Neural crest cell (in vitro differentiated cells): ENCODE measurements around the gene OXCT1. TPM values are rescaled to one million over a fixed set of nuclear protein-coding genes. Genes with fewer than 3 reads are reported as not detected.

Source experiments
- DNase-seq: peaks from one replicate; pipeline ENCODE4 v3.0.0; 2021; ENCODE audit warnings: low read depth, mixed read lengths, low spot score
- H3K27ac Mint-ChIP-seq: one replicate; pipeline ENCODE4 v1.8.0; 2021; ENCODE audit warnings: mild to moderate bottlenecking, mixed read lengths; ENCODE audit not compliant: unreplicated experiment
- H3K27me3 Mint-ChIP-seq: 2 replicates; pipeline ENCODE4 v1.8.0; 2021; ENCODE audit warnings: low read depth, mild to moderate bottlenecking, mixed read lengths
- H3K36me3 Mint-ChIP-seq: 2 replicates; pipeline ENCODE4 v1.8.0; 2021; ENCODE audit warnings: low read depth, mild to moderate bottlenecking, mixed read lengths
- H3K4me1 Mint-ChIP-seq: 2 replicates; pipeline ENCODE4 v1.8.0; 2021; ENCODE audit warnings: mixed read lengths
- H3K4me3 Mint-ChIP-seq: one replicate; pipeline ENCODE4 v1.8.0; 2021; ENCODE audit warnings: mild to moderate bottlenecking, mixed read lengths
- H3K9me3 Mint-ChIP-seq: 2 replicates; pipeline ENCODE4 v1.8.0; 2021; ENCODE audit warnings: mixed read lengths
- total RNA-seq: library from RNA; stranded (reverse); gene quantifications from 2 replicates; pipeline ENCODE4 v1.2.1, GENCODE V29; 2021
- TF ChIP-seq, protein P1 (sequence below): fragments of 200-600 bp; sonication (generic); conservative IDR thresholded peaks from 2 replicates; pipeline ENCODE4 v1.5.0; 2021; ENCODE audit warnings: antibody characterized with exemption, mild to moderate bottlenecking

OXCT1 gene
- total RNA-seq, 1 donor from 2014 or later: 30.2 TPM

DNA sequence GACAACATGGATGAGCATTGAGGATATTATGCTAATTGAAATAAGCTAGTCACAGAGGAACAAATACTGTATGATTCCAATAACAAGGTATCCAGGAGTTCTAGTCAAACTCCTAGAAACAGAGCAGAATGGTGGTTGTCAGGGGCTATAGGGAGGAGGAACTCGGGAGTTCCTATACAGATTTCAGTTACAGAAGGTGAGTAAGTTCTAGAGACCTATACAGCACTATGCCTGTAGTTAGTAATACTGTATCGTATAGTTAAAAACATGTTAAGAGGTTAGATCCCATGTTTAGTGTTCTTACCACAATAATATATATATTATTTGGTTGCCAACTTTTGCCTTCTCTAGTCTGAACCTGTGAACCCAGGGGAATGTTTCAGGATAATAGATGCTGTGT, 7.9 kb upstream of the OXCT1 start:
- peaks cover 10% of the 10 kb centered on the region for H3K27me3 Mint-ChIP-seq
- no peaks in the 10 kb centered on the region for H3K9me3 Mint-ChIP-seq
- no peaks in the 10 kb centered on the region for H3K36me3 Mint-ChIP-seq
- H3K27ac Mint-ChIP-seq: no peak overlapping the region
- DNase-seq: no peak
- TF ChIP-seq, protein P1, sequence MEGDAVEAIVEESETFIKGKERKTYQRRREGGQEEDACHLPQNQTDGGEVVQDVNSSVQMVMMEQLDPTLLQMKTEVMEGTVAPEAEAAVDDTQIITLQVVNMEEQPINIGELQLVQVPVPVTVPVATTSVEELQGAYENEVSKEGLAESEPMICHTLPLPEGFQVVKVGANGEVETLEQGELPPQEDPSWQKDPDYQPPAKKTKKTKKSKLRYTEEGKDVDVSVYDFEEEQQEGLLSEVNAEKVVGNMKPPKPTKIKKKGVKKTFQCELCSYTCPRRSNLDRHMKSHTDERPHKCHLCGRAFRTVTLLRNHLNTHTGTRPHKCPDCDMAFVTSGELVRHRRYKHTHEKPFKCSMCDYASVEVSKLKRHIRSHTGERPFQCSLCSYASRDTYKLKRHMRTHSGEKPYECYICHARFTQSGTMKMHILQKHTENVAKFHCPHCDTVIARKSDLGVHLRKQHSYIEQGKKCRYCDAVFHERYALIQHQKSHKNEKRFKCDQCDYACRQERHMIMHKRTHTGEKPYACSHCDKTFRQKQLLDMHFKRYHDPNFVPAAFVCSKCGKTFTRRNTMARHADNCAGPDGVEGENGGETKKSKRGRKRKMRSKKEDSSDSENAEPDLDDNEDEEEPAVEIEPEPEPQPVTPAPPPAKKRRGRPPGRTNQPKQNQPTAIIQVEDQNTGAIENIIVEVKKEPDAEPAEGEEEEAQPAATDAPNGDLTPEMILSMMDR: no peak
- H3K4me3 Mint-ChIP-seq: no peak overlapping the region
- no peaks in the 10 kb centered on the region for H3K4me1 Mint-ChIP-seq

DNA sequence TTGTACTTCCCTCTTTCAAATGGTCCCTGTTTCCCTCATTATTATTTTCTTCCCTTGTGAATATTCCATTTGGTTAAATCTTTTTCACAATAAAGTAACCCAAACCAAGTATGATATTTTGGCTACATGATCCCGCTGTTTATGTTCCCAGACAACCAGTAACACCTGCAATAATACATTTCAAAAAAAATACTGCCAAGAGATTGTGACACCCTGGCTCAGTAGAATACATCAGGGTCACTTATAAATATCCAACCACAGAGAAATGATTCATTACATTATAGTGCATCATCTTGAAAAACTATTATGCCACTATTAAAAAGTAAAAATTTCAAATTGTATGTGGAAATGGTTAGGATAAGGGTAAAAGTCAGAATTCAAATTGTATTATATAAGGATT, 7.2 kb upstream of the OXCT1 start:
- Mint-ChIP-seq H3K27me3 (peaks cover 10% of the 10 kb centered on the region), H3K4me3 (no peak overlapping the region), H3K36me3 (no peaks in the 10 kb centered on the region), H3K9me3 (no peaks in the 10 kb centered on the region), H3K4me1 (no peaks in the 10 kb centered on the region), H3K27ac (no peak overlapping the region)
- no peak for DNase-seq
- TF ChIP-seq, protein P1: no peak

DNA sequence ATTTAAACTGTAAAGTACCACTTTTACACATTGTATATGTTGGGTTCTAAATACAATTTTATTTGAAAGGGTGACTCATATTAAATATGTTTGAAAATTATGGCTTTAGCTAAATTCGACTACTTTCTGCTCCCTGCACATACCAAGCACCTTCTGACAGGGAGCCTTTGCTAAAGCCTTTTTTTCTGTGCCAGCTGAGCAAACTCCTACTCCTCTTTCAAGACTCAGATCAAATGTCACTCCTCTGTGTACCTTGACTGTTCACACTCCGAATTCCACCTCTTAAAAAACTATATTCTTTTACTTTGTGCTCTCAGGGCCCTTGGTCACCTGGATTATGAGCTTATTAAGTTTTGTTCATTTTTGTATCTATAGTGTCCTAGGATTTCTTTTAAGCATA, 6.5 kb upstream of the OXCT1 start:
- TF ChIP-seq, protein P1: no peak
- Mint-ChIP-seq H3K36me3 (no peaks in the 10 kb centered on the region), H3K9me3 (no peaks in the 10 kb centered on the region), H3K27me3 (peaks cover 10% of the 10 kb centered on the region), H3K4me1 (no peaks in the 10 kb centered on the region), H3K27ac (no peak overlapping the region), H3K4me3 (no peak overlapping the region)
- DNase-seq: no peak

DNA sequence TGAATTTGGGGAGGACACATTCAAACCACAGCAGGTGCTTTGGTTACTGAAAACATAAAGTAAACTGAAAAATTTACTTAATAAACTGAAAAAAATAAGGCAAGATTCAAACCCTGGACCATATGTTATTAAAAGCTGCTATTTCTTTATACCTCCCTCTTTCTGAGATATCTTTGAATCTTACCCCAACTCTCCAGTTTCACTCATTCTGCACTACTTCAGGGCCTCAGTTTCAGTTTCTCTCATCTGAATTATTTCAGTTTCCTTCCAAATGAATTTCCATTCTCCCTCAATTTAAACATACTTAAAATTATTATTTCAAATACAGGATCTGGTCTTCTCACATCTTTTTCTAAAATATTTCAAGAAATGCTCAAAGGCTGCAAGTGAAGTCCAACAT, 4.9 kb upstream of the OXCT1 start:
- DNase-seq: no peak
- no peaks in the 10 kb centered on the region for H3K36me3 Mint-ChIP-seq
- TF ChIP-seq, protein P1: no peak
- H3K27ac Mint-ChIP-seq: no peak overlapping the region
- H3K9me3 Mint-ChIP-seq: no peaks in the 10 kb centered on the region
- peaks cover 10% of the 10 kb centered on the region for H3K27me3 Mint-ChIP-seq
- H3K4me3 Mint-ChIP-seq: no peak overlapping the region
- peaks cover 5% of the 10 kb centered on the region for H3K4me1 Mint-ChIP-seq

DNA sequence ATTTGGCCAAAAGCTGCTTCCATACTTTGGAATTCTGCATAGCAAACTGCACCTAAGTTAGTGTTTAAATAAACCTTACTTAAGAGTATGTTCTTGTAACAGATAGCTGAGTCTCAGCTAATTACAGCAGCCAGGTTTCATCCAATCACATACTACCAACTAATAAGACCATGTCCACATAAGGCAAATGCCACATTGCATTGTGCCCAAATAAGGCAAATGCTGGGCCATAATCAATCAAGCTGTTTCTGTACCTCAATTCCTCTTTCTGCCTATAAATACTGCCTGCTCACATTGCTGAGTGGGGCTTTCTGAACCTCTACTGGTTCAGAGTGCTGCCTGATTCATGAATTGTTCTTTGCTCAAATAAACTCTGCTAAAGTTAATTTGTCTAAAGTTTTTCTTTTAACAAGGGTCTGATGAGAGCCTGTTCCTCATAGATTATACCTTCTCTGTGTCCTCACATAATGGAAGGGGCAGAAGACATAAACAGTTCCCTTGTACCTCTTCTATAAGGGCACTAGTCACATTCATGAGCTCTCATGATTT, 4.4 kb upstream of the OXCT1 start:
- H3K4me3 Mint-ChIP-seq: no peak overlapping the region
- no peak overlapping the region for H3K27ac Mint-ChIP-seq
- H3K4me1 Mint-ChIP-seq: peaks cover 5% of the 10 kb centered on the region
- peaks cover 10% of the 10 kb centered on the region for H3K27me3 Mint-ChIP-seq
- no peak for DNase-seq
- no peaks in the 10 kb centered on the region for H3K36me3 Mint-ChIP-seq
- TF ChIP-seq, protein P1: no peak
- H3K9me3 Mint-ChIP-seq: no peaks in the 10 kb centered on the region

DNA sequence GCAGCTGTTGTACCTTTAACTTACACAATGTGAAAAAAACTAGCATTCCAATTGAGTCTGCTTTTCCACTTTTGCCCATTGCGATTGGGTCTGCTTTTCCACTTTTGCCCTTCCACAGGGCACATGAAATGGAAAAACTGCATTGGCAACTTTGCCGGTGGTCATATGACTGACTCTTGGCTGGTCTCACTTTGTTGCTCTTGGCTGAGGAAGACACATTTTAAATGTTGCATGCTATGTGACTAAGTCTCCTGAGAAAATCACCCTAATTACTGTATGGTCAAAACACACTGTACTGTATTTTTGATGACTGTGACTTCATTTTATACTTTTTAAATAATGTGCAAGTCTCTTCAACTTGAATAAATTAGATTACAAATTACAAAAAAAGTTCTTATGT, 1.6 kb upstream of the OXCT1 start:
- no peak for DNase-seq
- Mint-ChIP-seq H3K4me3 (no peak overlapping the region), H3K9me3 (no peaks in the 10 kb centered on the region), H3K27me3 (peaks cover 2% of the 10 kb centered on the region), H3K4me1 (peaks cover 22% of the 10 kb centered on the region), H3K27ac (no peak overlapping the region), H3K36me3 (no peaks in the 10 kb centered on the region)
- TF ChIP-seq, protein P1: no peak
